Lower leg skin (tissue), 3 donors: ENCODE data around the gene MYL3.

Experiments
- CTCF ChIP-seq, 3 donors: fragments of 450-650 bp; IDR thresholded peaks; one replicate each; pipeline ENCODE4 v1.5.1; 2016; ENCODE audit warnings: antibody characterized with exemption in 3 of 3, mild to moderate bottlenecking in 3 of 3, moderate library complexity in 2 of 3
- POLR2A ChIP-seq, 2 donors: fragments of 450-650 bp; IDR thresholded peaks; one replicate each; pipeline ENCODE4 v1.6.1; 2016 to 2017; ENCODE audit warnings: antibody characterized with exemption in 2 of 2, mild to moderate bottlenecking in 1 of 2, moderate library complexity in 1 of 2

- no peak for TF ChIP-seq CTCF (IDR thresholded peaks at IDR 0.05)
- TF ChIP-seq POLR2A (IDR thresholded peaks at IDR 0.05) = no peak
Observed at GRCh38 chr3:46873521-46873920, 10.3 kb upstream of the MYL3 start.
